ENCODE results near the gene LDLRAD2. TPM values are rescaled to one million over a fixed set of nuclear protein-coding genes. Genes with fewer than 3 reads are reported as not detected.
"Not testable (repeated sequence)": the region's sequence is repeated elsewhere in the genome, so short reads cannot be mapped to it uniquely, and the experiment has no call there.

The LDLRAD2 gene
- 19.6 TPM for polyA plus RNA-seq (2013)

- WGBS (ENCODE audit: insufficient coverage) = 80% methylated on average over 2 of the region's 2 CpGs
These were observed at the start of gene LDLRAD2 for GRCh38 chr1:21811875-21812305. Gene LDLRAD2 (plus strand): TSS chr1:21812265. CDS start chr1:21812452, 187 bp downstream.

GRCh38 chr1:21763236-21763635 is 48.8 kb upstream of the LDLRAD2 start:
- CTCF ChIA-PET = interaction anchor here (1.2 to 1.8 kb wide), 3 partner anchors 14 to 52 kb away, joined by 3 to 5 read pairs (median 4); partner anchors contain the start of gene USP48
- DNase-seq = no peak
- WGBS (ENCODE audit: insufficient coverage) = 98% methylated on average over 9 of the region's 10 CpGs
- H3K36me3 ChIP-seq (ENCODE audit: control insufficient read depth in 4 of 4, insufficient read depth in 4 of 4, low read length in 3 of 4) = no peaks in the 10 kb centered on the region
- no peak overlapping the region for H3K27ac ChIP-seq (ENCODE audit: insufficient read depth in 1 of 2, low read depth in 1 of 2, low read length in 2 of 2, poor library complexity in 1 of 2, severe bottlenecking in 2 of 2)
- peaks cover 4 to 61% (median 33%) of the 10 kb centered on the region in 4 experiments for H3K4me1 ChIP-seq (ENCODE audit: control extremely low read depth in 1 of 4, control insufficient read depth in 4 of 4, insufficient read depth in 4 of 4, low read length in 3 of 4)
- H3K27me3 ChIP-seq (replicated peaks in 2 of 5; ENCODE audit: control insufficient read depth in 4 of 5, insufficient read depth in 5 of 5, low read length in 4 of 5) = no peaks in the 10 kb centered on the region
- POLR2A ChIA-PET = interaction anchor here (0.5 kb wide), 1 partner anchor 645 kb away, joined by 5 read pairs; no protein-coding TSS in a partner anchor
- no peaks in the 10 kb centered on the region for H3K9me3 ChIP-seq (ENCODE audit: control extremely low read depth in 1 of 5, control insufficient read depth in 4 of 5, insufficient read depth in 2 of 5, low read depth in 1 of 5, low read length in 4 of 5)
- no peak overlapping the region for H3K4me3 ChIP-seq (ENCODE audit: control insufficient read depth in 1 of 7, extremely low read depth in 1 of 7, insufficient read depth in 4 of 7, low read depth in 2 of 7, low read length in 6 of 7)

More at GRCh38 chr1:21811875-21812305, at the start of gene LDLRAD2:
- Histone ChIP-seq H3K27ac (ENCODE audit: insufficient read depth in 1 of 2, low read depth in 1 of 2, low read length in 2 of 2, poor library complexity in 1 of 2, severe bottlenecking in 2 of 2) (no peak within 1 kb of the TSS), H3K9me3 (ENCODE audit: control extremely low read depth in 1 of 5, control insufficient read depth in 4 of 5, insufficient read depth in 2 of 5, low read depth in 1 of 5, low read length in 4 of 5) (no peaks in the 10 kb centered on the region), H3K36me3 (ENCODE audit: control insufficient read depth in 4 of 4, insufficient read depth in 4 of 4, low read length in 3 of 4) (no peaks in the 10 kb centered on the region), H3K4me1 (ENCODE audit: control extremely low read depth in 1 of 4, control insufficient read depth in 4 of 4, insufficient read depth in 4 of 4, low read length in 3 of 4) (peaks cover 0 to 35% (median 33%) of the 10 kb centered on the region in 4 experiments), H3K27me3 (replicated peaks in 2 of 5; ENCODE audit: control insufficient read depth in 4 of 5, insufficient read depth in 5 of 5, low read length in 4 of 5) (no peaks in the 10 kb centered on the region), H3K4me3 (ENCODE audit: control insufficient read depth in 1 of 7, extremely low read depth in 1 of 7, insufficient read depth in 4 of 7, low read depth in 2 of 7, low read length in 6 of 7) (no peak within 1 kb of the TSS)
- CTCF ChIA-PET = interaction anchor here (1.3 kb wide), 1 partner anchor 9 kb away, joined by 5 read pairs; no protein-coding TSS in a partner anchor
- POLR2A ChIA-PET = no interaction called here
- DNase-seq = no peak

GRCh38 chr1:21763694-21764419 is 48.2 kb upstream of the LDLRAD2 start:
- ChIA-PET CTCF (interaction anchor here (1.2 to 1.6 kb wide), 2 partner anchors 14 to 19 kb away, joined by 3 to 4 read pairs; partner anchors contain the start of gene USP48), POLR2A (interaction anchor here (0.5 to 1.3 kb wide), 2 partner anchors 19 to 646 kb away, joined by 3 to 5 read pairs; partner anchors contain the start of gene USP48)

GRCh38 chr1:21764615-21765423 is 47.2 kb upstream of the LDLRAD2 start:
- 92% methylated on average over 10 of the region's 13 CpGs for WGBS (ENCODE audit: insufficient coverage)
- peaks cover 10 to 71% (median 47%) of the 10 kb centered on the region in 4 experiments for H3K4me1 ChIP-seq (ENCODE audit: control extremely low read depth in 1 of 4, control insufficient read depth in 4 of 4, insufficient read depth in 4 of 4, low read length in 3 of 4)
- no peak overlapping the region for H3K27ac ChIP-seq (ENCODE audit: insufficient read depth in 1 of 2, low read depth in 1 of 2, low read length in 2 of 2, poor library complexity in 1 of 2, severe bottlenecking in 2 of 2)
- CTCF ChIA-PET = interaction anchor here (1.6 to 2.2 kb wide), 2 partner anchors 13 to 17 kb away, joined by 4 to 9 read pairs; partner anchors contain the start of gene USP48
- no peak overlapping the region for H3K4me3 ChIP-seq (ENCODE audit: control insufficient read depth in 1 of 7, extremely low read depth in 1 of 7, insufficient read depth in 4 of 7, low read depth in 2 of 7, low read length in 6 of 7)
- POLR2A ChIA-PET = interaction anchor here (1.3 kb wide), 1 partner anchor 18 kb away, joined by 3 read pairs; the partner anchor contains the start of gene USP48
- peaks cover 0 to 3% (median 0%) of the 10 kb centered on the region in 4 experiments for H3K36me3 ChIP-seq (ENCODE audit: control insufficient read depth in 4 of 4, insufficient read depth in 4 of 4, low read length in 3 of 4)
- H3K9me3 ChIP-seq (ENCODE audit: control extremely low read depth in 1 of 5, control insufficient read depth in 4 of 5, insufficient read depth in 2 of 5, low read depth in 1 of 5, low read length in 4 of 5) = no peaks in the 10 kb centered on the region
- peak in 2 of 3 donors; percentile 49 to 51 for DNase-seq
- no peaks in the 10 kb centered on the region for H3K27me3 ChIP-seq (replicated peaks in 2 of 5; ENCODE audit: control insufficient read depth in 4 of 5, insufficient read depth in 5 of 5, low read length in 4 of 5)

More at GRCh38 chr1:21763694-21764419, 48.2 kb upstream of the LDLRAD2 start:
- H3K27me3 ChIP-seq (replicated peaks in 2 of 5; ENCODE audit: control insufficient read depth in 4 of 5, insufficient read depth in 5 of 5, low read length in 4 of 5) = no peaks in the 10 kb centered on the region
- 67% methylated on average over 3 of the region's 7 CpGs for WGBS (ENCODE audit: insufficient coverage)
- no peak overlapping the region for H3K4me3 ChIP-seq (ENCODE audit: control insufficient read depth in 1 of 7, extremely low read depth in 1 of 7, insufficient read depth in 4 of 7, low read depth in 2 of 7, low read length in 6 of 7)
- no peak overlapping the region for H3K27ac ChIP-seq (ENCODE audit: insufficient read depth in 1 of 2, low read depth in 1 of 2, low read length in 2 of 2, poor library complexity in 1 of 2, severe bottlenecking in 2 of 2)
- no peaks in the 10 kb centered on the region for H3K36me3 ChIP-seq (ENCODE audit: control insufficient read depth in 4 of 4, insufficient read depth in 4 of 4, low read length in 3 of 4)
- peaks cover 7 to 66% (median 38%) of the 10 kb centered on the region in 4 experiments for H3K4me1 ChIP-seq (ENCODE audit: control extremely low read depth in 1 of 4, control insufficient read depth in 4 of 4, insufficient read depth in 4 of 4, low read length in 3 of 4)
- no peaks in the 10 kb centered on the region for H3K9me3 ChIP-seq (ENCODE audit: control extremely low read depth in 1 of 5, control insufficient read depth in 4 of 5, insufficient read depth in 2 of 5, low read depth in 1 of 5, low read length in 4 of 5)
- DNase-seq = no peak

- no peak overlapping the region for H3K27ac ChIP-seq (ENCODE audit: insufficient read depth in 1 of 2, low read depth in 1 of 2, low read length in 2 of 2, poor library complexity in 1 of 2, severe bottlenecking in 2 of 2)
- H3K4me3 ChIP-seq (ENCODE audit: control insufficient read depth in 1 of 7, extremely low read depth in 1 of 7, insufficient read depth in 4 of 7, low read depth in 2 of 7, low read length in 6 of 7) = no peak overlapping the region
- peaks cover 10 to 79% (median 49%) of the 10 kb centered on the region in 4 experiments for H3K4me1 ChIP-seq (ENCODE audit: control extremely low read depth in 1 of 4, control insufficient read depth in 4 of 4, insufficient read depth in 4 of 4, low read length in 3 of 4)
- no peaks in the 10 kb centered on the region for H3K27me3 ChIP-seq (replicated peaks in 2 of 5; ENCODE audit: control insufficient read depth in 4 of 5, insufficient read depth in 5 of 5, low read length in 4 of 5)
- H3K36me3 ChIP-seq (ENCODE audit: control insufficient read depth in 4 of 4, insufficient read depth in 4 of 4, low read length in 3 of 4) = peaks cover 0 to 3% (median 0%) of the 10 kb centered on the region in 4 experiments
- POLR2A ChIA-PET = no interaction called here
- CTCF ChIA-PET = interaction anchor here (2.2 kb wide), 1 partner anchor 16 kb away, joined by 9 read pairs; the partner anchor contains the start of gene USP48
- no peaks in the 10 kb centered on the region for H3K9me3 ChIP-seq (ENCODE audit: control extremely low read depth in 1 of 5, control insufficient read depth in 4 of 5, insufficient read depth in 2 of 5, low read depth in 1 of 5, low read length in 4 of 5)
- WGBS (ENCODE audit: insufficient coverage) = 93% methylated on average over 2 of the region's 4 CpGs
- DNase-seq = no peak
These were observed 45.9 kb upstream of the LDLRAD2 start for GRCh38 chr1:21766210-21766609.

- CTCF ChIA-PET = interaction anchor here (0.7 to 0.9 kb wide), 2 partner anchors 10 to 18 kb away, joined by 3 read pairs; no protein-coding TSS in a partner anchor
- POLR2A ChIA-PET; H3K4me3 ChIP-seq (ENCODE audit: control insufficient read depth in 1 of 7, extremely low read depth in 1 of 7, insufficient read depth in 4 of 7, low read depth in 2 of 7, low read length in 6 of 7); DNase-seq; H3K9me3 ChIP-seq (ENCODE audit: control extremely low read depth in 1 of 5, control insufficient read depth in 4 of 5, insufficient read depth in 2 of 5, low read depth in 1 of 5, low read length in 4 of 5); H3K27me3 ChIP-seq (replicated peaks in 2 of 5; ENCODE audit: control insufficient read depth in 4 of 5, insufficient read depth in 5 of 5, low read length in 4 of 5); H3K36me3 ChIP-seq (ENCODE audit: control insufficient read depth in 4 of 4, insufficient read depth in 4 of 4, low read length in 3 of 4); H3K27ac ChIP-seq (ENCODE audit: insufficient read depth in 1 of 2, low read depth in 1 of 2, low read length in 2 of 2, poor library complexity in 1 of 2, severe bottlenecking in 2 of 2): not testable (repeated sequence)
- WGBS (ENCODE audit: insufficient coverage) = 100% methylated on average over 8 of the region's 8 CpGs
- peaks cover 10 to 84% (median 52%) of the 10 kb centered on the region in 4 experiments for H3K4me1 ChIP-seq (ENCODE audit: control extremely low read depth in 1 of 4, control insufficient read depth in 4 of 4, insufficient read depth in 4 of 4, low read length in 3 of 4)
These were observed 45.0 kb upstream of the LDLRAD2 start for GRCh38 chr1:21767106-21767505.
